ENCODE results near the gene CDPF1.

Gene CDPF1

GRCh38 chr22:46280063-46280817 is 30.1 kb upstream of the CDPF1 start:
- H3K4me3 ChIP-seq (ENCODE audit: low read length) = no peak overlapping the region
- TF ChIP-seq CTCF (conservative IDR thresholded peaks at IDR 0.05; ENCODE audit: low read depth, low read length) = no peak
- no peak for DNase-seq (ENCODE audit: low read depth)

GRCh38 chr22:46278656-46279645 is 28.9 kb upstream of the CDPF1 start:
- no peak for DNase-seq (ENCODE audit: low read depth)
- no peak overlapping the region for H3K4me3 ChIP-seq (ENCODE audit: low read length)
- TF ChIP-seq CTCF (conservative IDR thresholded peaks at IDR 0.05; ENCODE audit: low read depth, low read length) = no peak

GRCh38 chr22:46276563-46276962 is 26.5 kb upstream of the CDPF1 start:
- DNase-seq (ENCODE audit: low read depth) = no peak
- H3K4me3 ChIP-seq (ENCODE audit: low read length) = no peak overlapping the region
- no peak for TF ChIP-seq CTCF (conservative IDR thresholded peaks at IDR 0.05; ENCODE audit: low read depth, low read length)

DNA sequence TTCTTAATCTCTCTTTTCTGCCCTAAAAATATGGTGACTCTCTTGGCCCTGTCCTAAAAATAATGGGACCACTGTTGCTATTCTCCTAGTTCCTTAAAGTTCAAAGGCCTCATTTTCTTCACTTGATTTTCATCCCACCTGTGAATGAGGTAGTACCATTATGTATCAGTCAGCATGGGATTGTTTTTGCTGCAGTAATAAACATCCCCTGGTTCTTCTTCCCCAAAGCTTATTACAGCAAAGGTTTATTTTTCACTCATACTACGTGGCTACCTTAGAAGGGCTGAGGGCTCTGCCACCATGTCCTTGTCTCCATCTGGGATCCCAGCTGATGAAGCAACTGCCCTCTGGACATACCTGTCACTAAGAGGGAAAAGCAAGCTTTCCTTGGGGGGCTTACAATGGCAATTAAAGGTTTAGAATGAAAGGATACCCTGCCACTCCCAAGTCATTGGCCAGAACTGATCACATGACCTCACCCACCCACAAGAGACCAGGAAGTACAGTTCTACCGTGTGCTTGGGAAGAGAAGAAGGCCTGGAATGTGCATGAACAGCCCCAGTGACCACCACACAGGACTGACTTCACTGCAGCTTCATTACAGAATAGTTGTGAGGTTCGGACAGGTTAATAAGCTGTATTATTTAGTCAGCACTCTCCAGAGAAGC is 25.5 kb upstream of the CDPF1 start:
- H3K4me3 ChIP-seq (ENCODE audit: low read length) = no peak overlapping the region
- no peak for DNase-seq (ENCODE audit: low read depth)
- TF ChIP-seq CTCF (conservative IDR thresholded peaks at IDR 0.05; ENCODE audit: low read depth, low read length) = no peak

DNA sequence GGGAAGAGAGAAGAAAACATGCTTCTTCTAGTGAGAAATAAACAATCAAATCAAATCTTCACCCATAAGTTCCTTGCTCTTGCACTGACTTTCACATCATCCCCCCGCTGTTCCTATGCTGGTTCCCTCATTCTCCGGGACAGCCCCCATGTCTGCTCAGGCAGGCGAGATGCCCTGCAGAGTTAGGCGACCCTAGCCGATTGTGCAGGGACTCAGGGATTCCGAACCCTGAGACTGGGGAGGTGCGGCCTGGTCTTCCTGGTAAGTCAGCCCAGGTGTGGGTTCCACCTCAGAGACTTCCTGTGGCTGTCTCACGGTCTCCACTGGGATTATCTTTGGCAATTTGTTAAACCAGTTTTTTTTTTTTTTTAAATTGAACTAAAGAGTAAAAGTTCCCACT is 24.3 kb upstream of the CDPF1 start:
- no peak for DNase-seq (ENCODE audit: low read depth)
- TF ChIP-seq CTCF (conservative IDR thresholded peaks at IDR 0.05; ENCODE audit: low read depth, low read length) = no peak
- no peak overlapping the region for H3K4me3 ChIP-seq (ENCODE audit: low read length)

DNA sequence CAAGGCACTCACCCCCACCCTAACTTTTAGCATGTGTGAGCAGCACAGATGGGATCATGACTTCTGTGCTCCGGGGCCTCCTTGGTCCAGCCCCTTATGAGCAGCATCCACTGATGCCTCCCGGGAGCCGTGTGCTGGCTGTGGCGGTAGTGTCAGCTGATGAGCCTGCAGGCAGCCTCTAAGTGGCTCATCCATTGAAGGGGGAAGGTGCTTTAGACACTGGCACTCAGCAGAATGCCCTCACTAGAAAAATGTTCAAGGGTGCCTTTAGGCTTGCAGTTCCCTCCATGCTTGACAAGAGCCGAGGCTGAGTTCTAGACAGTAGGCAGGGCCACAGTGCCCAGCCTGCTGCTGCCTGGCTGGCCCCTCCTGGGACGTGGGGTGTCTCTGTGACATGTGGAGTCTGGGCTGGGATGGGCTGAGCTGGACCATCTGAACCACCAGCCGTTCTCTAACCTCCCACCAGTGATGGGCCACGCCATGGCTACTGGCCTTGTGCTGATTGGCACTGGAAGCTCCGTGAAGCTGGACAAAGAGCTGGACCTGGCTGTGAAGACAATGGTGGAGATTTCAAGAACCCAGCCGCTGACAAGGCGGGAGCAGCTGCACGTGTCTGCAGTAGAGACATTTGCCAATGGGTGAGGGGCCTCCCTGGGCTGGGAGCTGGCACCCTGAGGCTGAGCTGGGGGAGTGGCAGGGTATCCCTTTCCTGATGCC is 23.5 kb upstream of the CDPF1 start:
- DNase-seq (ENCODE audit: low read depth) = no peak
- no peak overlapping the region for H3K4me3 ChIP-seq (ENCODE audit: low read length)
- TF ChIP-seq CTCF (conservative IDR thresholded peaks at IDR 0.05; ENCODE audit: low read depth, low read length) = no peak

Data from retinal pigment epithelial cell (primary cell).